Smooth muscle cell of the brain vasculature (primary cell): Measurements from ENCODE around the gene COL27A1.
"Not testable (repeated sequence)": the region's sequence is repeated elsewhere in the genome, so short reads cannot be mapped to it uniquely, and the experiment has no call there.

Experiments used
- DNase-seq: peaks from one replicate; pipeline ENCODE4 v3.0.0-alpha.2; 2012; ENCODE audit warnings: low read depth, low spot score

COL27A1 gene

DNA sequence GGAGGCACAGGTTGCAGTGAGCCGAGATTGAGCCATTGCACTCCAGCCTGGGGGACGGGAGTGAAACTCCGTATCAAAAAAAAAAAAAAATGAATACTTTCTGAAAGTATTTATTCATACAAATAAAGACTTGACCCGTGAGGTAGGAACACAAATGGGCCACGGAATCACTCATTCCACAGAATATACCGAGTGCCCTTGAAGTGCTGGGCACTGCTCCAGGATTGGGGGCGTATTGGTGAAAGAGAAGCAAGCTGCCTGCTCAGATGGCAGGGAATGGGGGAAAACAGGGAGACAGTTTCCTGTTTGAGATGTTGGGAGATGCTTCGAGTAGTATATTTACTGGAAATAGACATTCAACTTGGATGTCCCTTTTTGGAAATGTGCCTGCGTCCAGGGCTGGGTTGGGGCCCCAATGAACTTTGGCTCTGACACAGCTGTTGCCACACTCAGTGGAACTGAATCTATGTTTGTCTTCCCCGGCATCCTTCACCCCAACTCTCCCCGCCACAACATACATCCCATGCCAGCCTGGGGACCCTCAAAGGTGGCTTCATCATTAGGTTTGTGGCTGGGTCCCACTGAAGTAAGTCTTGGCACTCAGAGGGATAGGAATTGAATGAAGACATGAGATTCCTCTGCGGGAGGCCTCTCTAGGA, 167.0 kb downstream of the COL27A1 start:
- DNase-seq, result not testable (repeated sequence)

DNA sequence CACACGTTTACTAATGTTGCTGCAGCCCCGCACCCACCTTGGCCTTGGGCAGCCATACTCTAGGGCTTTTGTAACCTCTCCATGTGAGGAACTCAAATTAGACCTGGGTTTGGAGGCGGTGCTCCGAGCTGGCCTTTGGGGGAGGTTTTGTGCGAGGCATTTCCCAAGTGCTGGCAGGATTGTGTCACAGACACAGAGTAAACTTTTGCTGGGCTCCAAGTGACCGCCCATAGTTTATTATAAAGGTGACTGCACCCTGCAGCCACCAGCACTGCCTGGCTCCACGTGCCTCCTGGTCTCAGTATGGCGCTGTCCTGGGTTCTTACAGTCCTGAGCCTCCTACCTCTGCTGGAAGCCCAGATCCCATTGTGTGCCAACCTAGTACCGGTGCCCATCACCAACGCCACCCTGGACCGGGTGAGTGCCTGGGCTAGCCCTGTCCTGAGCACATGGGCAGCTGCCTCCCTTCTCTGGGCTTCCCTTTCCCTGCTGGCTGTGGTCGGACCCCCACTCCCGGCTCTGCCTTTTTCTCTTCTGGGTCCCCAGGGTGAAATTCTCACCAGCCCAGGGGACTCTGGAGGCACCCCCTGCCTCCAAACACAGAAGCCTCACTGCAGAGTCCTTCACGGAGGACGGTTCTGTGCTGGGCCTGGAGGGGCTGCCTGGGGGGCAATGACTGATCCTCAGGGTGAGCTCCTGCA, 167.6 kb downstream of the COL27A1 start, which contains the start of gene ORM1:
Gene ORM1, plus strand, starts transcription at position 268 of the 701 bp plus-strand sequence. Its CDS starts 36 bp downstream, at position 304.
- not testable (repeated sequence) for DNase-seq

DNA sequence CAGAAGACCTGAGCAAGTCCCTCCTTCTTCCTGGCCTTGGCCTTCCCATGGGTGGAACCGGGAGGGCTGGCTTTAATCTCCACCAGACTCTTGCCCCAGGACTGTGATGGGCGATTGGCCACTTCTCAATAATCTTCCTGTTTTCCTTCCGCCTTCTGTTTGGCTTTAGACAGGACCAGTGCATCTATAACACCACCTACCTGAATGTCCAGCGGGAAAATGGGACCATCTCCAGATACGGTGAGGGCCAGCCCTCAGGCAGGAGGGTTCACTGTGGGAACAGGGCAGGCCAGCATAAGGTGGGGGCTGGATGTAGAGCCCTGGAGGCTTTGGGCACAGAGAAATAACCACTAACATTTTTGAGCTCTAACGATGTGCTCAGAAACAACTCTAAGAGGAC, 168.5 kb downstream of the COL27A1 start:
- DNase-seq, result not testable (repeated sequence)

DNA sequence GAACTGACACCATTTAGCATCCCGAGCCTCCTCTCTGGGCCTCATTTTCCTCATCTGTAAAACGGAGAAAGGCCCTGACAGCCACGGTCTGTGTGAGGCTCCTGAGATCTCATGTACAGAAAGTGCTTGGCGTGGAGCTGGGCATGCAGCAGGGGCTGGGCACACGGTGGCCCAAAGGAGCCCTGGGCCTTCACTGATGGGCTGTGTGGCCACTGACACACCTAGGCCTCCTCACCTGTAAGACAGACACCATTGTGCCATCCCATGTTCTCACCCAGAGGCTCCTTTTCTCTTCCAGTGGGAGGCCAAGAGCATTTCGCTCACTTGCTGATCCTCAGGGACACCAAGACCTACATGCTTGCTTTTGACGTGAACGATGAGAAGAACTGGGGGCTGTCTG, 169.2 kb downstream of the COL27A1 start:
- no peak for DNase-seq

DNA sequence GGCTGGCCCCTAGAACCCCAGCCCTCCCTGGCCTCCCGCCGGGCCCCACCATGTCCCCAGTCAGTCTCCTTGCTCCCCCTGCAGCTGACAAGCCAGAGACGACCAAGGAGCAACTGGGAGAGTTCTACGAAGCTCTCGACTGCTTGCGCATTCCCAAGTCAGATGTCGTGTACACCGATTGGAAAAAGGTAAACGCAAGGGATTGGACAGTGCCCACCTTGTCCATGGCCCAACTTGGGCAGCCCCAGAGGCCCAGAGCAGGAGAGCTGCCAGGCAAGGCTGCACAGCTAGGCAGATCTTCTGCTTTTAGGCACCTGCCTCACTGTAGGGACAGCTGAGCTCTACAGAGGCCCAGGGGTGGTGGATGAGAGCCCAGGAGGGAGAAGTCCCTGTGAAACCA, 169.6 kb downstream of the COL27A1 start:
- DNase-seq, result not testable (repeated sequence)

DNA sequence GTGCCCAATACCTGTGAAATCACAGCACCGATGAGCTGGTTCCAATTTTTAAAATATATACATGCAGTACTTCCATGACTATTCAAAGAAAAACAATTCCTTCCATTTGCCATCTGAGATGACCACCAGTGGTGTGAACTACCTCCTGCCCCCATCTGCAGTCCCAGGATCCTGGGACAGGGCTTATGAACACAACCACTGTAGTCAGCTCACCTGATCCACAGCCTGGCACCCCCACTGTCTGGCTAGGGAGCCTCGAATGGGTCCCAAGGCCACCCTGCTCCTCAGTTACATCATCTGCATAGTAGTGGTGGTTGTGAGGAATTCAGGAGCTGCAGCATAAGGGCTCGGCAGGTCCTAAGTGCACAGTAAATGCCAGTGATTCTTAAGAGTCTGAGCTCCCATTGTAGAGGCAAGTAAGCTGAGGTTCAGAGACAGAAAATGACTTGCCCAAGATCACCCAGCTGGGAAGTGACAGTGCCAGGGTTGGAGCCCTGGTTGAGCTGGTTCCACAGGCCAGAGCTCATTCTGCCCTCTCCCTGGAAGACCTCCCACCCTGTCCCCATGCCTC, 170.4 kb downstream of the COL27A1 start:
- not testable (repeated sequence) for DNase-seq

DNA sequence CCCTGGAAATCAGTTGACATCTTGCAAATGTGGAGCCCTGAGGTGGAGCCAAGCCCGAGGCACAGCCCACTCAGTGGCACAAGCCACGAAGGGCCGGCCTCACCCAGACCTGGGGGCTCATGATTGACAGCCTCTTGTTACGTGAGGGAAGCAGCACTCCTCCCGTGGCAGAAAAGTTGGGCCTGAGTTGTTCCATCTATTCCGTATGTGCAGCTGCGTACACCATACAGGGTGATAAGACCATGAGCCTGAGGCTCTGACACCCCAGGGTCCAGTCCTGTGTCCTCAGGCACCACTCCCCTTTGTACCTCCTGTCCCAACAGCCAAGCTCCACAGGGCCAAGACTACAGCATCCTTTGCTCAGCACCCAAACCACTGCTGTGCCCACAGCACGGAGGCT, 172.4 kb downstream of the COL27A1 start:
- DNase-seq, result no peak

DNA sequence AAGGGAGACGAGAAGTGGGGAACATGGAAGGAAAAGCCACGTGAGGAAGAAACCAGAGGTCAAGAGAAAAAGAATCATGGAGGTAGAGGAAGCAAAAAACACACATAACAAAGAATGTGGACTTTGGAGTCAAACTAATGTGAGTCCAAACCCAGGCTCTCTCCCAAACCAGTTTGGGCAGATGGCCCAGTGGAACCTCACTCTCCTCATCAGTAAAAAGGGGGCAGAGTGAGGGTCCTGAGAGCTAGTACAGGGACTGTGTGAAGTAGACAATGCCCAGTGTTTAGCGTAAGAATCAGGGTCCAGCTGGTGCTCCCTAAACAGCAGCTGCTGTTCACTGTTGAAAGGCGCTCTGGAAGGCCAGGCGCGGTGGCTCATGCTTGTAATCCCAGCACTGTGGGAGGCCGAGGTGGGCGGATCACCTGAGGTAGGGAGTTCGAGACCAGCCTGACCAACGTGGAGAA, 173.1 kb downstream of the COL27A1 start:
- DNase-seq, result not testable (repeated sequence)

DNA sequence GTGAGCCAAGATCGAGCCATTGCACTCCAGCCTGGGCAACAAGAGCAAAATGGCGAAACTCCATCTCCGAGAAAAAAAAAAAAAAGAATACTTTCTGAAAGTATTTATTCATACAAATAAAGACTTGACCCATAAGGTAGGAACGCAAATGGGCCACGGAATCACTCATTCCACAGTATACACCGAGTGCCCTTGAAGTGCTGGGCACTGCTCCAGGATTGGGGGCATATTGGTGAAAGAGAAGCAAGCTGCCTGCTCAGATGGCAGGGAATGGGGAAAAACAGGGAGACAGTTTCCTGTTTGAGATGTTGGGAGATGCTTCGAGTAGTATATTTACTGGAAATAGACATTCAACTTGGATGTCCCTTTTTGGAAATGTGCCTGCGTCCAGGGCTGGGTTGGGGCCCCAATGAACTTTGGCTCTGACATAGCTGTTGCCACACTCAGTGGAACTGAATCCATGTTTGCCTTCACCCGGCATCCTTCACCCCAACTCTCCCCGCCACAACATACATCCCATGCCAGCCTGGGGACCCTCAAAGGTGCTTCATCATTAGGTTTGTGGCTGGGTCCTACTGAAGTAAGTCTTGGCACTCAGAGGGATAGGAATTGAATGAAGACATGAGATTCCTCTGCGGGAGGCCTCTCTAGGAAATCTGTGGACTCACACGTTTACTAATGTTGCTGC, 173.7 kb downstream of the COL27A1 start:
- DNase-seq, result not testable (repeated sequence)

DNA sequence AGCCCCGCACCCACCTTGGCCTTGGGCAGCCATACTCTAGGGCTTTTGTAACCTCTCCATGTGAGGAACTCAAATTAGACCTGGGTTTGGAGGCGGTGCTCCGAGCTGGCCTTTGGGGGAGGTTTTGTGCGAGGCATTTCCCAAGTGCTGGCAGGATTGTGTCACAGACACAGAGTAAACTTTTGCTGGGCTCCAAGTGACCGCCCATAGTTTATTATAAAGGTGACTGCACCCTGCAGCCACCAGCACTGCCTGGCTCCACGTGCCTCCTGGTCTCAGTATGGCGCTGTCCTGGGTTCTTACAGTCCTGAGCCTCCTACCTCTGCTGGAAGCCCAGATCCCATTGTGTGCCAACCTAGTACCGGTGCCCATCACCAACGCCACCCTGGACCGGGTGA, 174.3 kb downstream of the COL27A1 start, which contains the start of gene ORM2:
Gene ORM2, plus strand, starts transcription at position 245 of the 398 bp plus-strand sequence. Its CDS starts 36 bp downstream, at position 281.
- not testable (repeated sequence) for DNase-seq

DNA sequence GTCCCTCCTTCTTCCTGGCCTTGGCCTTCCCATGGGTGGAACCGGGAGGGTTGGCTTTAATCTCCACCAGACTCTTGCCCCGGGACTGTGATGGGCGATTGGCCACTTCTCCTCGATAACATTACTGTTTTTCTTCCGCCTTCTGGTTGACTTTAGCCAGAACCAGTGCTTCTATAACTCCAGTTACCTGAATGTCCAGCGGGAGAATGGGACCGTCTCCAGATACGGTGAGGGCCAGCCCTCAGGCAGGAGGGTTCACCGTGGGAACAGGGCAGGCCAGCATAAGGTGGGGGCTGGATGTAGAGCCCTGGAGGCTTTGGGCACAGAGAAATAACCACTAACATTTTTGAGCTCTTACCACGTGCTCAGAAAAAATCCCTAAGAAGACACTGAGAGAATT, 175.3 kb downstream of the COL27A1 start:
- DNase-seq, result no peak

DNA sequence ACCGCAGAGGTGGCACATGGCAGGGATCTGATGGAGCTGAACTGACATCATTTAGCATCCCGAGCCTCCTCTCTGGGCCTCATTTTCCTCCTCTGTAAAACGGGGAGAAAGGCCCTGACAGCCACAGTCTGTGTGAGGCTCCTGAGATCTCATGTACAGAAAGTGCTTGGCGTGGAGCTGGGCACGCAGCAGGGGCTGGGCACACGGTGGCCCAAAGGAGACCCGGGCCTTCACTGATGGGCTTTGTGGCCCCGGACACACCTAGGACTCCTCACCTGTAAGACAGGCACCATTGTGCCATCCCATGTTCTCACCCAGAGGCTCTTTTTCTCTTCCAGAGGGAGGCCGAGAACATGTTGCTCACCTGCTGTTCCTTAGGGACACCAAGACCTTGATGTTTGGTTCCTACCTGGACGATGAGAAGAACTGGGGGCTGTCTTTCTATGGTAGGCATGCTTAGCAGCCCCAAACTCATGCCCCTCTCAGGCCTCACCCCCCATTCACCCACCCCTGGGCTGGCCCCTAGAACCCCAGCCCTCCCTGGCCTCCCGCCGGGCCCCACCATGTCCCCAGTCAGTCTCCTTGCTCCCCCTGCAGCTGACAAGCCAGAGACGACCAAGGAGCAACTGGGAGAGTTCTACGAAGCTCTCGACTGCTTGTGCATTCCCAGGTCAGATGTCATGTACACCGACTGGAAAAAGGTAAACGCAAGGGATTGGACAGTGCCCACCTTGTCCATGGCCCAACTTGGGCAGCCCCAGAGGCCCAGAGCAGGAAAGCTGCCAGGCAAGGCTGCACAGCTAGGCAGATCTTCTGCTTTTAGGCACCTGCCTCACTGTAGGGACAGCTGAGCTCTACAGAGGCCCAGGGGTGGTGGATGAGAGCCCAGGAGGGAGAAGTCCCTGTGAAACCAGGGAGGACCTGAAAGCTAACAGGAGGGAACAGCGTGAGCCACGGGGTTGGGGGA, 176.2 kb downstream of the COL27A1 start:
- not testable (repeated sequence) for DNase-seq

DNA sequence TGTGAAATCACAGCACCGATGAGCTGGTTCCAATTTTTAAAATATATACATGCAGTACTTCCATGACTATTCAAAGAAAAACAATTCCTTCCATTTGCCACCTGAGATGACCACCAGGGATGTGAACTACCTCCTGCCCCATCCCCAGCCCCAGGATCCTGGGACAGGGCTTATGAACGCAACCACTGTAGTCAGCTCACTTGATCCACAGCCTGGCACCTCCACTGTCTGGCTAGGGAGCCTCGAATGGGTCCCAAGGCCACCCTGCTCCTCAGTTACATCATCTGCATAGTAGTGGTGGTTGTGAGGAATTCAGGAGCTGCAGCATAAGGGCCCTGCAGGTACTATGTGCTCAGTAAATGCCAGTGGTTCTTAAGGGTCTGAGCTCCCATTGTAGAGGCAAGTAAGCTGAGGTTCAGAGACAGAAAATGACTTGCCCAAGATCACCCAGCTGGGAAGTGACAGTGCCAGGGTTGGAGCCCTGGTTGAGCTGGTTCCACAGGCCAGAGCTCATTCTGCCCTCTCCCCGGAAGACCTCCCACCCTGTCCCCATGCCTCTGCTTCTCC, 177.2 kb downstream of the COL27A1 start:
- not testable (repeated sequence) for DNase-seq

DNA sequence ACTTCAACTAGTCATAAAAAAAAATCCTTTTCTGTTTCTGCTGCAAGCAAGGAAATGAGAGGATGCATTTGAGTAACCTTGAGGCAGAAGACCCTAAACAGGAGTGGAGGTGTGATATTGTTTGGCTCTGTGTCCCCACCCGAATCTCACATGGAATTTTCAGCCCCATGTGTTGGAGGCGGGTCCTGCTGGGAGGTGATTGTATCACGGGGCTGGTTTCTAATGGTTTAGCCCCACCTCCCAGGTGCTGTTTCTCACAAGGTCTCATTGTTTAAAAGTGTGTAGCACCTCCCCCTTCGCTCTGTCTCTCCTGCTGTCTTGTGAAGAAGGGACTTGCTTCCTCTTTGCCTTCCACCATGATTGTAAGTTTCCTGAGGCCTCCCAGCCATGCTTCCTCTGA, 178.4 kb downstream of the COL27A1 start:
- DNase-seq, result not testable (repeated sequence)

DNA sequence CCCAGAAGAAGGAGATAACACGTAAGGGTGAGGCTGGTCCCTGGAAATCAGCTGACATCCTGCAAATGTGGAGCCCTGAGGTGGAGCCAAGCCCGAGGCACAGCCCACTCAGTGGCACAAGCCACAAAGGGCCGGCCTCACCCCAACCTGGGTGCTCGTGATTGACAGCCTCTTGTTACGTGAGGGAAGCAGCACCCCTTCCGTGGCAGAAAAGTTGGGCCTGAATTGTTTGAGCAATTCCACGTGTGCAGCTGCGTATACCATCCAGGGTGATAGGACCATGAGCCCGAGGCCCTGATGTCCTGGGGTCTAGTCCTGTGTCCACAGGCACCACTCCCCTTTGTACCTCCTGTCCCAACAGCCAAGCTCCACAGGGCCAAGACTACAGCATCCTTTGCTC, 179.2 kb downstream of the COL27A1 start:
- no peak for DNase-seq

DNA sequence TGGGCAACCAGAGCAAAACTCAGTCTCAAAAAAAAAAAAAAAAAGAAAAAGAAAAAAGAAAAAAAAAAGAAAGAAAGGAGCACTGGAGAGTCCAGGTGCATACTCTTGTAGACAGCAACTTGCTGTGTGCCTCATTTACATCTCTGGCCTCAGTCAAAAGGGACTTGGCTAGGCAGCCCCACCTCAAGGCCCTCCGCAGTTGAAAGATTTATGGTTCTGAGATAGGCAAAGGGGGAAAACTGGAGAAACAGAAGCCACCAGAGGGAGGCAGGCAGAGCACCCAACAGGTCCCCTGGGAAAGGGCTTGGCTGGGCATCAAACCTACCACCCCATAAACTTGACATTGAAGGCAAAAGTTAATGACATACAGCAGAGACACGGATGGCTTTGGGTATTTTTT, 180.4 kb downstream of the COL27A1 start:
- no peak for DNase-seq

DNA sequence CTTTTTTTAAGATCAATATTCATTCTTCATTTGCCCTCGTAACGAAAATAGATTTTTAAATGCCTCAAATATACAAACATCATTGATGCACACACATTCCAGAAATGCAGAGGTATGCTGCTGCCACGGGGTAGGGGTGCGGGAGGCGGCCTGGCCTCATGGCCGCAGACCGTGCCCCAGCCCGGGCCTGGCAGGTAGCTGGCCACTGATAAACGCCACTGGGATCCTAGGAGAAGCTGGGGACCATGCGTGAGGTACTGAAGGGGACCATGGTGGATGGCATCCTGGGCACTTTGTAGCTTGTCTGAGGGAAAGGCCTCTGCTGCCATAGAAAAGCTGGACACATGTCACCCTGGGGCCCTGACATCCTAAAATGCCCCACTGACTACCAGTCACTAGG, 180.8 kb downstream of the COL27A1 start:
- no peak for DNase-seq

DNA sequence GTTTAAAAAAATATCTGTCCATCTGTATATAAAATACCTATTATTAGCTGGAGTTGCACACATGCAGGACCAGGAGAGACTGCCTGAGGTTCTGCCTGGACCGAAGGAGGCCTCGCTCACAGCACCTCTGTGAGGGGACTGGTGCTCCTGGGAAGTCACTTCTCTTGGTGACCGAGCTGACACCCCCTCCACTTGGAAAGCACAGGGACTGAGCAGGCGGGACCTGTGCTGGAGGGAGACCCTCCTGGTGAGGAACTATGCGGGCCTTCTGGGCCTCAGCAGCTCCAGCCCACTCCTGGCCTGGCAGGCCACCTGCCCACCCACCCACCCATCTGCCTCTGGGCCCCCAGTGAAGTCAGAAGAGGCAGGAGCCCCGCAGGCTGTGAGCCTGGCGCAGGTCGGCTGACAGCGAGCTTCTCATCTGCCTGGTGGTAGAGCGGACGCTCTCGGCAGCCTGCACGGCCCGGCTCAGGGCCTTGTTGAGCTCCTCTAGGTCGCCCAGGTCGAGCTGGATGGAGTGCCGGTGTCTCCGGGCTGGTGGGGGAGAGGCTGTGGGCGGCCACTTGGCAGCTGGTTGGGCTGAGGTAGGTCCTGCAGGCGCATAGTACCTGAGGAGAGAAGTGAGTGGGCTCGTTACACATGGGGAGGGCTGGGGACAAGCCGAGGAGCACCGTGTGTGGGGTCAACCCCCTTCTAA, 181.5 kb downstream of the COL27A1 start:
- DNase-seq, result no peak

DNA sequence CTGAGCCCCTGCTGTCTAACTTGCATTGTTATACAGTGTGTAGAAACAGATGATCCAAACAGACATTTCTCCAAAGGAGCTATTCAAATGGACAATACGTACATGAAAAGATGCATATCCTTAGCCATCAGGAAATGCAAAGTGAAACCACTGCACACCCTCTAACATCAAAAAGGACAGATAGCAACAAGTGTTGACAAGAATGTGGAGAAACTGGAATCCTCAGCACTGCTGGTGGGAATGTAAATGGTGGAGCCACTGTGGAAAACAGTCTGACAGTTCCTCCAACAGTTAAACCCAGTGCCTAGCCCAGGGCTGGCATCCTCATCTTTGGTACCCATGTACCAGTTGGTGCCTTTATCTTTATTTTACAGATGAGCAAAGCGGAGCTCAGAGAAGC, 182.8 kb downstream of the COL27A1 start:
- DNase-seq, result no peak
